GM19351 (cell line): ENCODE data around the gene GALR3.
A peak's percentile ranks its signal among the peaks of the same experiment; 100 is the strongest.

ENCODE experiments used
- ATAC-seq: cut with Tn5 transposase; IDR thresholded peaks from one replicate; pipeline ENCODE4 v1.9.1; 2021; ENCODE audit warnings: mild to moderate bottlenecking, moderate library complexity; ENCODE audit not compliant: unreplicated experiment

The GALR3 gene

DNA sequence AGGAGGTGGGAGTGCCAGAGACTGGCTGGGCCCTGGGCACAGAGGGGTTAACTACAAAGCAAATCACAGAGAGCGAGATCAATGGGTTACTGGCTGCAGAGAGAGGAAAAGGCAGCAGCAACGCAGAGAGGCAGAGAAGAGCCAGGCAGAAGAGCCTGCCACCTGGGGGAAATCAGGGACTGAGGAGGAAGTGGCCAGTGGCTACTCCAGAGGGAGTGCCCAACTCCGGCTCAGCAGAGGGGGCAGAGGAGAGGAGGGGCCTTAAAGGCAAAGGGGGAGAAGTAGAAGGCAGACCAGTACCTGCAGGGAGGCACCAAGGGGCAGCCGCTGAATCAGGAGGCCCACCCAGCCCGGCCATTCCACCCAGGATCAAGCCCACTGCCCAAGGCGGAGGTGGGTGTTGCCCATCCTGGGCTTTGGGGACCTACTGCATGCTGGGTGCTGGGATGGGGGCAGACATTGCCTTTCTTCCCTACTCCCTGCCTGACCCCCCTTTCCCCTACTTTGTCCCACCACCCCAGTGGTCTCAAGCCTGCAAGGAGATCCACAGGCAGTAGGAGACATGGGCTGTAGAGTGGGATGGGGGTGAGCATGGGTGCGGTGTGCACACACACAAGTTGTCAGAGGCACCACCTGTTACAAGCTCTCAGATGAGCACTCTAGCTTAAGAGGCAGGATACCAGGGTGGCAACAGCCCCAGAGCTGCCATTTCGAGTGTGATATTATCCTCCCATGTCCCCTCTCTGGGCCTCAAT lies 926 bp upstream of the GALR3 start:
- no peak for ATAC-seq

- ATAC-seq = no peak
Measured at GRCh38 chr22:37824674-37825641, 1.8 kb downstream of the GALR3 start.

- no peak for ATAC-seq
Measured at GRCh38 chr22:37827056-37827455, 3.9 kb downstream of the GALR3 start.

DNA sequence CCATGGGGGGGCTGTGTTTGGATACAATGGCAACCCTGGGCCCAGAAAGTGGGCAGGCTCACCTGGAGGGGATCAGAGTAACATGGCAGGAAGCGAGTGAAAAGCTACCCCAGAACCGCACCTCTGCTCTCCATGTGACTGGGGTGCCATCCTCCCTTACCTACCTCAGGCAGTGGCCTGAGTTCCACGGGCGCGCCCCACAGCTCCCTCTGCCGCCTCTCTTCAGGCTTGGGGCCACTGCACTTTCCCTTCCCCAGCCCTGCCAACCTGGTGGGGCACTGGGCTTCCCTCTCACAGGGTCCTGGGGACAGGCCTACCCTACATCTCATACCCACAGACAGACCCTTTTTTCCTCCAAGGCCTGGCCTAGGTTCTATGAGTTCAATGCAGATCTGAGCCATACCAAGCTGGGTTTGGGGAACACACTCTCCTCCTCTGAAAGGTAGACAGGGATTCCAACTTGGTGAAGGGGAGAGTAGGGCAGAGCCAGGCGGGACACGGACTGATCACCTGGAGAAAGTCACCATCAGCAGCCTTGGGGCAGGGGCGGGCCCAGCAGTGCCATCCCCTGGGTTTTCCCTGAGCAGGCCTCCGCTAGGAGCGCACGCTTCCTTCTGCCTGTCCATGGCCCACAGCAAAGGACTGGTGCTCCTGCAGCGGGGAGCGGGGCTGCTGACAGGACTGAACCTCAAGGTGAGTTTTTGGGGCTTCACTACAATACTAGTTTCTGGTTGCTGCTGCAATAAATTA lies 7.1 kb downstream of the GALR3 start:
- ATAC-seq = no peak

- no peak for ATAC-seq
Measured at GRCh38 chr22:37831472-37831871, 8.3 kb downstream of the GALR3 start.

DNA sequence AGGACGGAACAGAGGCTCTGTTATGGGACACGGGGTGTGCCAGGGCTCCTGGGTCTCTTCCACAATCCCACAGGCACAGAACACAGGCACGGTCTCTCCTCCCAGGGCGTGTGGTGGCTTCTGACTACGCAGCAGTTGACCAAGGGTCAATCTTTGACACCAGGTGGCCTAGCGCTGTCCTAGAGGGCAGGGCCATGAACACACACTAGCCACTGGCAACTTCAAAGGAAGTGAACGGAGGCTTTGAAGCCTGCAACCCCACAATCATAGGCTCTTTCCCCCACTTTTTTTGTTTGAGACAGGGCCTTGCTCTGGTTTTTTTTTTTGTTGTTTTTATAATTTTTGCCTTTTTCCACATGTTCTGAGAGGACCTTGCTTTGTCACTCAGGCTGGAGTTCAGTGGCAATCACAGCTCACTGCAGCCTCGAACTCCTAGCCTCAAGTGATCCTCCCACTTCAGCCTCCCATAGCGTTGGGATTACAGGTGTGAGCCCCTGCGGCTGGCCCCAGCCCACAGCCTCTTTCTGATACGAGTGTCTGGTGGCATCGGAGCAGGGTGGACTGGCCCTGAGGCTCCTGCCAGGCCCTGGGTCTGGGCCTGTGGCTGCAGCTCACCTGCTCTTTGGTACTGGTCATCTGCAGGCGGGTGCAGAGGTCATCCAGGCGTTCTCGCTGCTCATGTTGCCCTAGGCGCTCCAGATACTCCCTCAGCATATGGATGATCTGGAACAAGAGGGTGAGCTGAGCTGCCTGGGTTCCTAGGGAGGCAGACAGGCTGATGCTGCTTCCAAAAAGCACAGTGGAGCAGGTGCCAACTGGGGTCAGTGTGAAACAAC lies 9.1 kb downstream of the GALR3 start:
- no peak for ATAC-seq

GRCh38 chr22:37842015-37842793 lies 19.0 kb downstream of the GALR3 start:
- no peak for ATAC-seq

DNA sequence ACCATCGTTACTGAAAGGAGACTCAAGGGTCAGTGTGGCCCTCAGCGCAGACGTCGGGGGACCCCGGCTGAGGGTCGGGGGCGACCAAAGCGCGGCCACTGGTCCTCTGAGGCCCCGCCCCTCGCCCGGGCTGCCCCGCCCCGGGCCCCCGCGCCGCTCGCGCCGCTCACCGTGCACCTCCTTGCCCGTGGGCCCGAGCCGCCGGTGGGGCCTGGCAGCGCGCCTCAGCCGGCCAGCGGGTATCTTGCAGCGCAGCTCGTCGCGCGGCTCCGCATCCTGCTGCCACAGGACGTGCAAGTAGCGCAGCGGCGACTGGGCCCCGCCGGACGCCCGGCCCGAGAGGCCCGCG lies 20.5 kb downstream of the GALR3 start:
- peak; percentile 43 for ATAC-seq

DNA sequence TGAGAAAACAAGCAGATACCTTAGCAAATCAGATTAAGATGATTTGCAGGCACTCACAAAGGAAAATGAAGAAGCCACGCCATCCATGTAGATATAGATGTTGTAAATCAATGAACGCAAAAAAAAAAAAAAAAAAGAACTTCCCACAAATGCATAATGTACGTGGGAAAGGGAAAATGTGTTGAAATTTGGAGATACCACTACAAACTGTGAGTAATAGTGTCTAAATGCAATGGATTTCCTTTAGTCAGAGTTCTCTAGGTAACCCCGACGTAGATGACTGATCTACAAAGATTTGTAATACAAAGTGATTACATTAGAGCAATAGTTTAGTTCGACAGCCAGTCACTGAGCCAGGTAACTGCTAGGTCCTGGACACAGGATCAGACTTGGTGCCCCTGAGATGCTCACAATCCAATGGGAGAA lies 21.7 kb downstream of the GALR3 start:
- no peak for ATAC-seq

GRCh38 chr22:37846433-37846832 lies 23.3 kb downstream of the GALR3 start:
- ATAC-seq = no peak

DNA sequence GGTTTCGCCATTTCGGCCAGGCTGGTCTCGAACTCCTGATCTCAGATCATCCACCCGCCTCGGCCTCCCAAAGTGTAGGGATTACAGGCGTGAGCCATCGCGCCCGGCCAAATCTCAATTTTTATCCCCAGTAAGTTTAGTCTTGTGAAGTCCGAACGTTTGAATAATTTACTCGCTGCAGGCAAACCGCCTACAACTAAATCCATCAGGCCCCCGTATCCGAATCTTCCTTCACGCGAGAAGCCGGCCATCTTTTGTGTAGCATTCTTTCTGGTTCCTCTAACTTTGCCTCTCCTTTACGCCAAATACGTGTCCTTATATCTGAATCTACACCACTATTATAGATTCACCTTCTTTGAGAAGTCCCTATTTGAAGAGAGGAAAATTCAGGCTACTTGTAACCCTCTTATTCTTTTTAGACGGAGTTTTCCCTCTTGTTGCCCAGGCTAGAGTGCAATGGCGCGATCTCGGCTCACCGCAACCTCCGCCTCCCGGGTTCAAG lies 25.5 kb downstream of the GALR3 start:
- ATAC-seq = no peak

- peak; percentile 62 for ATAC-seq
Measured at GRCh38 chr22:37849089-37849751, 26.0 kb downstream of the GALR3 start, which contains the start of gene EIF3L. TSS of gene EIF3L (plus strand) at chr22:37849419. CDS start at chr22:37849450, 31 bp downstream.

- ATAC-seq = no peak
Measured at GRCh38 chr22:37850801-37851200, 27.6 kb downstream of the GALR3 start.

DNA sequence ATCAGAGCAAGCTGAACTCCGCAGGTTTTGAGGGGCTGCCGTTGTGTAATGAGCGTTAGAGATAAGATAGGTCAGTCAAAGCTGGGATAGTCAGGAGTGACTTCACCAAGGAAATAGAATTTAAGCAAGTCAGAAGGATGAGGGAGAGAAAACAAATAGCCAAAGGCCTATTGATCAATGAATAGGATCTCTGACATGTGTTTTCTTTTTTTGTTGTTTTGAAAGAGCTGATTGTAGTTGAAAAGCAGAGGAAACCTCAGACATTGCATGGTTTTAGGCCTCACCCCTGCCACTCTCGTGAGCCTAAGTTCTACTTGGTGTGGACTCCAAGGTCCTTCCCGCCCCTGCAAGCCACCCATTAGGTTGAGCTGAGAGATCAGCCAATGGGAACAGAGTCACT lies 29.2 kb downstream of the GALR3 start:
- no peak for ATAC-seq

DNA sequence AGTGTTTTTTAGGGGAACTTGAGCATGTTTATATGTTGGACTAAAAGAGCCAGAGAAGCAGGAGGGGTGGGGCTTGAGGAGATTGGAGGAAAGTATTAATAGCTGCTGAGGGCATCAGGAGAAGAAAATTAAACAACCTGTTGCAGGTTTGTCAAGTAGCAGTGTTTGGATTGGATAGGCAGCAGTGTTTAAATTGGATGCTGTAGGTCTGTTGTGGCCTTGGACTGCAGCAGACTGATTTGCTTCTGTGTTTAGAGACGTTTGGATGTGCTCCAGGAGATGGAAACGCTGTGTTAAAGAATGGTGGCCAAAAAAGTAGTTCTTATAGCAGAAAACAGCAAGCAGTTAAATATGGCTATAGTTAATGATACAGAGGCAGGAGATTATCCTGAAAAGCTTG lies 31.8 kb downstream of the GALR3 start:
- ATAC-seq = no peak

DNA sequence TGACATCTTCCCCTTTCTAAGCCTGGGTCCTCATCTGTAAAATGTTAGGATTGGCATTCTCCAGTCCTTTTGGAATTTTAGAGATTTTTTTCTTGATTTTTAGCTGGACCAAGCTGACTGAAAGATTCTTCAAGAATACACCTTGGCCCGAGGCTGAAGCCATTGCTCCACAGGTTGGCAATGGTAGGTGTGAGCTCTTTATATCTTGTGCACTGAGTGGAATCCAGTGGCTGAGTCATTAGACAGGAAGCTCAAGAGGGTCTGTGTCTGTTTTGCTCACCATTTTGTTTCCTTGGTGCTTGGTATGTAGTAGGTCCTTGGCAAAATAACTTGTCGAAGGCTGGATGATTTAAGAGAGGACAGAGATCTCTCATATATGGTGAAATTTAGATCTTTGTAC lies 32.3 kb downstream of the GALR3 start:
- no peak for ATAC-seq

DNA sequence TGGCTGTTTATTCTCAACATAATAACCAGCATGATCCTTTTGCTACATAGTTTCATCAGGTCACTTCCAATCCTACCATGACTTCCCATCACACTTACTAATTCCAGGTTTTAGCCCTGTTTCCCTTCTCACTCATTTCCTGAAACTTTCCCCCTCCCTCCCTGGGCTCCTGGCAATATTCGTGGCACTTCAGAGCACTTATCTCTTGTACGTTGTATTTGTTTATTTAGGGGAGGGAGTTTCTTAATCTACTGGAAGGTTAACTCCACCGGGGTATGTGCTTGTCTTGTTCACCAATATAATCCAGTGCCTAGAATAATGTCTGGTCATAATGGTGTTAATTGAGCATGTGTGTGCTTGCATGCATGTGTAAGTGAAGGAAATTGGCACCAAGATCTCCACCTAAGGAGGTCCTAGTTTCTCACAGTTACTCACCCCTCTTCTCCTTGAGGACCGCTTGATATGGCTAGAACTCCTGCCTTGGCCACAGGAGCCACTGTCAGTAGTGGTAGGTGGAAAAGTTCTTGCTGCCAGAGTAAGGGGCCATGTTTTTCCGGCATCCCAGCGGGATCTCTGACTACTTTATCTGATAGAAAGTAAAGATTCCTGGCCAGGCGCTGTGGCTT lies 37.7 kb downstream of the GALR3 start:
- ATAC-seq = no peak

DNA sequence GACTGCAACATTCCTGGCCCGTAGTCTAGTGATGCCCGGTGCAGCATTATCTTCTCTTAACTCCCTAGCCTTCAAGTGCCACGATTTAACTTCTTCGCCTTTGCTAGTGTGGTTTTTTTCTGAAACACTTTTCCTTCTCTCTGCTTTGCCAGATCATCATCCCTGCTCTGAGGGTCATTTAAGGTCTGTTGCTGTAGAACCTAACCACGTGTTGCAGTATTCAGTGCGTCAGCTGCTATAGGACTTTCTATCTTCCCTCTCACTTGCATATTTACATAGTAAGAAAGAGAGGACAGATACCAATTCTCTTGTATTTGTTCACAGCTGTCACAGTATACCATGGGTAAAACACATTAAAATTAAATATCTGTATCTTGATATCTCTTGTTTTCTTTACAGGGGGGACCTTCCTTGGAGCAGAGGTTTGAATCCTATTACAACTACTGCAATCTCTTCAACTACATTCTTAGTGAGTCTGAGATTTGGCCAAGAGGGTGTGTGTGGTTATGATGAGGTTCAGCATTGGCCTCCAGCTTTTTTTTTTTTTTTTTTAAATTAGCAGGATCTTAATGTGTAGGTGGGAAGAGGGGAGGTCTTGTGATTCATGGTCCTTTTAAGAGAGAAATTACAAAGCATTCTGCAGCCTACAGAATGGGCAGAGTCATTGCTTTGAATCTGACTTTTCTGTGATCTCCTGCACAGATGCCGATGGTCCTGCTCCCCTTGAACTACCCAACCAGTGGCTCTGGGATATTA lies 39.6 kb downstream of the GALR3 start:
- ATAC-seq = no peak
